Activated CD4-positive, CD25-positive, alpha-beta regulatory T cell (primary cell): ENCODE data around the gene SERPINA12.
"Not testable (repeated sequence)": the region's sequence is repeated elsewhere in the genome, so short reads cannot be mapped to it uniquely, and the experiment has no call there.

Source experiments
- DNase-seq, 4 experiments: peaks; one replicate each; lab custom pipeline; 2025; lab: John Stamatoyannopoulos, UW

Gene SERPINA12

DNA sequence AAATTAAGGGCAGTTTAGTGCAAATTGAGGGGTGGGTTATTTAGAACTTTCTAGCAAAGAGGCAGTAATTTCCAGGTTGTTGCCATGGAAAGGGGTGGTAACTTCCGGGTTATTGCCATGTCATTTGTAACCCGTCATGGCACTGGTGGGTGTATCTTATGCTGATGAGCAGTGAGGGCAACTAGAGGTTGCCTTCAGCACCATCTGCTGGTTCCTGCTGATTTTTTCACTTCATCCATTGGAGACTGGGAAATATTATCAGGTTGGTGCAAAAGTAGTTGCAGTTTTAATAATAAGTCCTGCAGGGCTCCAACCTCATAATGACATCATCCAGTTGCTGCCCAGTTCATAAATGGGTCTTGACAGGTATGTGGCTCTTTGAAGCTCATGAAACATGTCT, 27.6 kb upstream of the SERPINA12 start:
- no peak for DNase-seq

DNA sequence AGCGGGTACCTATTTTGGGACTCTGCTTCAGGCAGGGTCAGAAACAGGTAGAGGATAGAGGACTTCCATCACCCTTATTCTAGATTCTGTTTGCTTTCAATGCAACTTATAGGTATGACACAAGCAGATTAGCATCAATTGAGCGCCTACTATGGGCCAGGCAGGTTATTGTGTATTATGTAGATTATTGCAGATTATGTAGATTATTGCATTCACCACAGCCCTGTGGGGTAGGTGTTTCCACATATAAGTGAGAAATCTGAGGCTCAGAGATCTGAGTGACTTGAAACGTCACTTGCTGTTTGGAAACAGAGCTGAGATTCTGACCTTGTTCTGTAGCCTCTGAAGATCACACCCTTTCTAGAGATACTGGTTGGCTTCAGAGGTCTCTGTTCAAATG, 26.2 kb upstream of the SERPINA12 start:
- DNase-seq = no peak

DNA sequence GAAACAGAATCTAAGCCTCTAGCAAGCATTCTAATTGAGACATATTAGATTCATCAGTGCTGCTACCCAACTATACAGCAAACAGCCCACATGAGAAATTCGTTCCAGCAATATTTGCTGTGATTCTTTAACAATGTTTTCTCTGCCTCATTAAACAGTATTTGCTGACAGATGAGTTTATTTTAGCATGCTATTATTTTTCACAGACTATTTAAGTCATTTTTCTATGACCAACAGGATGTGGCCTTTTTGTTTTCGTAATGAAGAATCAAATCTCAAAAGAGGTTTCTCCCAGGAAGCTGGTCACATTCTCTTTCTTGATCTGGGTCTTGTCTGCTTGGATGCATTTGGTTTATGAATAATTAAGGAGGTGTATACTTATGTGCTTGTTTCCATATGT, 23.2 kb upstream of the SERPINA12 start:
- DNase-seq = no peak

DNA sequence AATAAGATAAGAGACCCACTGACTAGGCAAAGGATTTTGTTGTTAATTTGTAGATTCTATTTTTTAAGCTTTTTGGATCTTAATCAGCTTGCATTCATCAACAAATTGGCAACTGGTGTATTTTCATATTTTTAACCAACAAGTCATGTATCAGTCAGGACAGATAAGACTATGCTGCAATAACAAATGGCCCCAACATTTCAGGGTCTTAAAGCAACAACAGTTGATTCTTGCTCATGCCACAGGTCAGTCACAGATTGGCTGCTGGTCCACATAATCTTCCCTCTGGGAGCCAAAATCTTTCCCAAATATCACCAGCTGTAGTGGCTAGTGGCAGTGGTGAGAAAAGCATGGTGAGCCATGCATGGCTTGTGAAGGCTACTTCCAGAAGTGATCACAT, 21.9 kb upstream of the SERPINA12 start:
- DNase-seq = no peak

DNA sequence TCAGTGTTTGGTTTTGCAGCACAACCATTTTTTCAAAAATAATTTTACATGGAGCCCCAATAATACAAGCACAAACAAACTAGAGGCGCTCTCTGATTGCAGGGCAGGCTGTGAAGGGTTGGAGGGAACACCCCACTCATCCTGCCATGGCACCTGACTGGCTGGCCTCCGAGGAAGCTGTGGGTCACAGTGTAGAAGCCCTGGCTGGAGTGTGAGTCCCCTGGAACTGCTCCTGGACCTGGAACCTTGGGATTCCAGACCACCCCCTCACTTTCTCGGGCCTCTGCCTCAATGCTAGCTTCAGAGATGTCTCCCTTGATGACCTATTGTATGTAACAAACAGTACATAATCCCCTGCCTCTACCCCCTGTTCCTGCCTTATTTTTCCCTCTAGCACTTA, 14.8 kb upstream of the SERPINA12 start:
- DNase-seq = no peak

DNA sequence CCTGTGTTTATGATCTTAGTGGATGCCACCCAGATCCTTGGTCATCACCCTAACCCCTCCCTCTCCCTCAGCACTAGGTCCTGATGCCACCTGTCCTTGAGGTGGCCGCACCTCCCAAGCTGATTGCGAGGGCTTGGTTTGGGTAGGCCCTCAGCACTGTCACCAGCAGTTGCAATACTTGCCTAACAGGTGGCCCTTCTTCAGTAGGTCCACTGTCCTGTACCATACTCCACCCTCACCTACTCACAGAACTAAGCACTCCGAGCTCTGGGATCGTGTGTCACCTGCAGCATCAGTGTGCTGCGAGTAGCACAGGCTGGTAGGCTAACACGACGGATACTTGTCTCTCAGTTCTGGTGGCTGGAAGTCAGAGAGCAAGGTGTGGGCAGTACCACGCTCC, 14.0 kb upstream of the SERPINA12 start:
- DNase-seq = no peak

DNA sequence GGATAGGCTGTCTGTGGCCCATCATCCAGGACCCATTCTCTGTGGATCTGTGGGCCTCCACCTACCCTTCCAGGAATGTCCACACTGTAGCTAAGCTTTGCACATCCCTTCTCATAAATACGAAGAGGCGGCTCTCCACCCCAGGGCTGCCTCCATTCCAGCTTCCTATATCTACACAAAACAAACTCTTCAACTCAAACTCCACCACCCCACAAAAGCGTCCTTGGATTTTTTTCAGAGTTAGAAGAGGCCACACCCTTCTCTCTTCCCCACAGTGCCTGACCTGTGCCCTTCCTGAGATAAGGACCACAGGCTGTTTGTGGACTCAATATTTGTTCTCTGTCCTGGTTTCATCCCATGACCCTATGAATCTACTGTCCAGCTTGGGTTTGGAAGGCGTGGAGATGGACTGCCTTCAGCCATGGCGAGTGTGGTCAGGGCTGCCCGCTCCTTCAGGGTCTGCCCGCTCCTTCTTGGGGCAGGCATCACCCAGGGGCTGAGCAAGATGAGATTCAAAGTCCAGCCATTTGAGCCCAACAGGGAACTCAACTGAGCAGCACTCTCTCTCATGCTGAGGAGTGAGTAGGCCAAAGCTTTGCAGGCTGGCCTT, 13.0 kb upstream of the SERPINA12 start:
- DNase-seq = no peak

DNA sequence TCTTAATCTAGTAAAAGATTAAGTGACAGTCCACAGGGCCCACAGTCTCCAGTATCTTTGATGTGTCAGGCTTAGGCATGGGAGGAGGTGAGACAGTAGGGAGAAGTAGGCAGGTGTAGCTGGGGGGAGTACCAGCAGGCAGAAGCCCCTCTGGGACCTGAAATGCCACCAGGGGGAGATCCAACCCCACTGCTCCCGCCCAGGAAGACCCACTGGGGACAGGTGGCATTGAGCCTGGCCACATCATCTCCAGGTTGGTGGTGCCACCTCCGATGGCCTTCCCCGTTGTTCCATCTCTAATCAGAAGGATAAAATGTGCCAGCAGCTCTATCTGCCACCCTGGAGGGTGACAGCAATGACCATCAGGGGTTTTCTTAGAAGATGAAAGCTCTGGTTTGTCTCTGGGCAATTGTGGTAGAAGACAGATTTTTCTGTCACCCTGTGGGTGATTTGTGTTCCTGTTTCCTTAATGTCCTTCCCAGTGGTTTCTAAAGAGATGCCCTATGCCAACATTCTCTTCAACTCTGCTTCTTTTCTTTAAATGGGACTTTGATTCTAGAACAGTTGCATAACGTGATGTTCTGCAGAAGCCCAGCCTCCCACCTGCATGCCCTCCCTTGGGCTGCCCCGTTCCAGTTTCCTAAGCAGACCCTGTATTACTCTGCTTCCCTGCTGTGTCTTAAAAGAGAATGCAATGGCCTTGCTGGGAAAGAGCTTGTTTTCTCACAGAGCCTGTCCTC, 12.3 kb upstream of the SERPINA12 start:
- DNase-seq = no peak

DNA sequence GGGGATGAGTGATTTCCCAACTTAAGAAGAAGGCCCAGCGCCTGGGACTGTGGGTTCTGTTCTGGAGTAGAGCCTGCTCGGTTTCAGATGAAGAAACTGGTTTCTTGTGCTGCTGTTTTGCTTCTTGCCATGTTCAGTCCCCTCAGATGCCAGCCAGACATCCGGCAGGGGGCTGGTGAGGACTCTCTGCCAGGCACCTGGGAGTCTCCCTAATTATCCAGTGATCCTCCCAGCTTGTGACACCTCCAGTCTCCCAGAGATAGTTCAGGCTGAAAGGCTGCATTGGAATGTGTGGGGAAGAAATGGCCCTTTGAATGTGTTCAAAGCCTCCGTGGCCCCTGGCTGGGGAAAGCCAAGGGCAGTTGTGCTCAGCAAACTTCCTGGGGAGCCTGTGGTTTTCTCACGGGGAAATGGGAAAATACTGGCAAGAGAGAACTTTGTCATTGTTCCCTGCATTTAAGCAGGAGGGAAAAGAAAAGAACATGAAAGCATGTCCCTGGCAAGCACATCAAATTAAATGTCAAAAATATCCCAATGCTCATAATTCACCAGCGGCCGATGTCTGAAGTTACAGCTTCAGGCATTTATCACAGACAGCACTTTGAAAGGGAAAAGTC, 8.5 kb upstream of the SERPINA12 start:
- no peak for DNase-seq

DNA sequence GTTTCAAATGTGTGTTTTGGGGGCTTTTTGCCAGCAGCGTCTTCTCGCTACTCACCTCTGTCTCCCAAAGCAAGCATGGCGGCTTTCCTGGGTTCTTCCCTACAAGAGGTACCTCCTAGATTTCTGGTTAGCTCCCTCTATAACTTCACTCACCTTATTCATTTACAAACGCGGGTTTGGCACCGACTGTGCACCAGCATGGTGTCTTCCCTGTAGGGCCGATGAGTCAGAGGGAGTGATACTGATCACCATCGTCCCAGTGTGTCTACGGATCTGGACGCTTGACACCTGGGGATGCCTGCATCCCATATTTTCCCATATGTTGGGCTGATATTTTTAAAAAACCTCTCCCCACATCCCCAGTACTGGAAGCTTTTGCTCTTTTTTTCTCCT, 8.0 kb upstream of the SERPINA12 start:
- no peak for DNase-seq

DNA sequence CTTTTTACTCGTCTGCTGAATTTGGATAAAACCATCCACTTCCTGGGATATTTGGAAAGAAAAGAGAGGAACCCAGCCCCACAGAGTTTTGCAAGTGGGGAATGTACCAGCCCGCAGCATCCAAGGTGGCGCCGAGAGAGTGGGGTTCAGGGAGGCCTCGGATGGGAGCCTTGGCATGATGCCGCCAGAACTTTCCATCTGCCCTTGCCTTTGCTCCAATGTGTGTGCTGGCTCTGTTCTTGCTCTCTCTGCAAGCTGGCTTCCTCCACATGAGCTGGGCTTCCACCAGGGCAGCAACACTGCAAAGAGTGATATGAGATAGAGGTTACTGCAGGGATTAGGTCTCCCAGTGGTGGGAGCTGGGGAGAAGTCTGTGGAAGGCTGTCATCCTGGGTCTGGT, 6.6 kb upstream of the SERPINA12 start:
- DNase-seq = no peak

DNA sequence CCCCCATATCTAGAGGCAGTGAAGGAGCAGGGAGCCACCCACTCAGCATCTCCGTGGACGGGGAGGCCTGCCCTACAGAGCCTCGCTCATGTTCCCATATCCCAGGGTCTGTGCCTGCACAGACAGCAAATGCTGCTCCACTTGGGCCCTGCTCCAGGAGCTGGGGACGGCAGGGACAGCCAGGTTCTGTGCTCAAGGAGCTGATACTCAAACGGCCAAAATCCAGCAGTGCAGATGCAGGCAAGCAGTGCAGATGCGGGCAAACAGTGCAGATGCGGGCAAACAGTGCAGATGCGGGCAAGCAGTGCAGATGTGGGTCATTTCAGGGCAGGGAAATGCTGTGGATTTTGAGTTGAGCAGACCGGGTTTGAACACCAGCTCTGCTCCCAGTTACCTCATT, 6.2 kb upstream of the SERPINA12 start:
- DNase-seq = no peak

DNA sequence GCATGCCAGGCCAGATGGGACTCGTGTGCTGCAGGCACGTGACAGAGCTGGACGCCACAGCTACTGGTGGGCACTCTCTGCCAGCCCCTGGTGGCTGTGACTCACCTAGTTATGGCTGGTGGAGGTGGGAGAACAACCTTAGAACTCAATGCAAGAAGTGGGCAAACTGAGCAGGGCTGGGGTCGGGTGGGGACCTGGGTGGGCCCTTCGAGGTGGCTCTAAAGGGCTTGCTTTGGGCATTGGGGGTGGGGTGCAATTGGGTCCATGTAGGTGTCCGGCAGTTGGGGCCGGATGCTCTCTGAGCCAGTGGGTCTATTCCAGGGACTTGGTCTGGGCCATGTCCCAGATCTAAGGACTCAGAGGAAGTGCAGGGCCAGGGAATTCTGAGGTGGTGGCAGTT, 5.1 kb upstream of the SERPINA12 start:
- DNase-seq = no peak

DNA sequence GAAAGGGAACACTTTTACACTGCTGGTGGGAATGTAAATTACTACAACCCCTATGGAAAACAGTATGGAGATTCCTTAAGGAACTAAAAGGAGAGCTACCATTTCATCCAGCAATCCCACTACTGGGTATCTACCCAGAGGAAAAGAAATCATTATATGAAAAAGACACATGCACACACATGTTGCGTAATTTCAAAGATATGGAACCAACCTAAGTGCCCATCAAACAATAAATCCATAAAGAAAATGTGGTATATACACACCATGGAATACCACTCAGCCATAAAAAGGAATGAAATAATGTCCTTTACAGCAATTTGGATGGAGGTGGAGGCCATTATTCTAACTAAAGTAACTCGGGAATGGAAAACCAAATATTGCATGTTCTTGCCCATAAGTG, 1.2 kb upstream of the SERPINA12 start:
- not testable (repeated sequence) for DNase-seq

DNA sequence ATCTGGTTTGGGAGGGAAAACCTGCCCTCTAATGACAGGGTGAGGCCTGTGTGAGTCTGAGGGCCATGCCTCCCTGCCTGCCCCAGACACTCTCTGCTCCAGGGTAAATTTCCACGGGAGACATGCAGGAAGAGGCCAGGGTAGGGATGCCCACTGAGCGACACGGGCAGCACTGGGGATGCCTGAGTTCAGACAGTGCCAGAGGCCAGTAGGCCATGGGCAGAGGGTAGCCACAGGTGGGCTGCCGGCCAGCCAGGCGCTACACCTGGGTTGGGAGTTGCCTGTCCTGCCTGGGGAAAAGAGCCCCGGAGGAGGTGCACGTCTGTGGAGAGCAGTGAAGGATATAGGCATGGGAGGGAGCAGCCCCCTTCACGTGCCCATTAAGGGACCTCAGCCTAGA, 3.6 kb downstream of the SERPINA12 start:
- DNase-seq = no peak

DNA sequence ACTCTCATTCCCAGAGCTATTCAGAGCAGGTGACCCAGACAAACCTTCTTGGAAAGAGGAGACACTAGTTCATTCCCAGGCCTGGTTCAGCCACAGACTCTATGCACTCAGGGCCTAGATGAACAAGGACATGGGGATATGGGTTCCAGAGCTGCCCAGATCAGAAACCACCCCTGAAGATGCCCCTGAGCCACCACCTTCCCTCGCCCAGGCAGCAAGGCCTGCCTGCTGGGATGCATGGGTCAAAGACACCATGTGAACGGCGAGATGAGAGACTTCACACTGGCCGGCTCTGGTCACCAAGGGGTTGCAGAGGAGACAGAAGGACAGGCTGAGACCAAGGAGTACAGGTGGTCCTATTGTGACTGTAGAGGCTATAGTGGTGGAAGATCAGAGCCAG, 4.1 kb downstream of the SERPINA12 start:
- DNase-seq = no peak

DNA sequence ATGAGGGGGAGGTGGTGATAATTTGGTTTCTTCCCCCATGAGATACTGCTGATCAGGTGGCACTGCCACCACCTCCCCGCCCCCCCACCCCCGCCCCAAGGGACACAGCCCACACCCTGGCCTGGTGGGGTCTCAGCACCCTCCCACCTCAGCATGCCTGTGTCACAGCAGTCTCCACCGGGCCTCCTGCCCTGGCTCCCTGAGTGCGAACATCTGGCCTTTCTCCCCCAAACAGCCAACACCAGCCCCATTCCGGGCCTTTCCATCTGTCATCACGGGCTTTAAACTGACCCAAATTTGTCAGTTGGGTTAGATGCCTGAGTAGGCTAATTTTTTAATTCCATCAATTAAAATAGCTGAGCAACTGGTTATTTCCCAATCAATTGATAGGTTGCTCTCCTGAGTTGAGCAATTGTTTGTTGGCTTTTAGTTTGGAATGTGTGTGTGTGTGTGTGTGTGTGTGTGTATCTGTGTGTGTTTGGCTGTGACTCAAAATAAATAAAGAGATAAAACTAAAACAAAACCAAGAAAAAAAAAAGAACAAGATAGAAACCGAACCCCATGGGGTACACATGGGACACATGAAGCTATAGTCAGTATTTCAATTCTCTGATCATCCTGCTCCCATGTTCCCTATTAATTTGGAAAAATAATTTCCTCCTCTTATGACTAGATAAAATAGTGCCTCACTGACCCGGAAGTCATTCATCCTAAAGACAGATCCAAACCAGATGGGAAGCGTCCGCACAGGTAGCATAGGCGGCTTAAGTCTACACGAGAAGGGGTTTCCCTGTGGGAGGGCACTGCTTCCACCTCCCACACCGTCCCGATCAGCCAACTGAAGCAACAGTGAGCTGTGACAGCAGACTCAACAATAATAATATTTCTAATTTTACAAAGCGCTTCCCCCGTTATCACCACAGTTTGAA, 7.4 kb downstream of the SERPINA12 start:
- no peak for DNase-seq

DNA sequence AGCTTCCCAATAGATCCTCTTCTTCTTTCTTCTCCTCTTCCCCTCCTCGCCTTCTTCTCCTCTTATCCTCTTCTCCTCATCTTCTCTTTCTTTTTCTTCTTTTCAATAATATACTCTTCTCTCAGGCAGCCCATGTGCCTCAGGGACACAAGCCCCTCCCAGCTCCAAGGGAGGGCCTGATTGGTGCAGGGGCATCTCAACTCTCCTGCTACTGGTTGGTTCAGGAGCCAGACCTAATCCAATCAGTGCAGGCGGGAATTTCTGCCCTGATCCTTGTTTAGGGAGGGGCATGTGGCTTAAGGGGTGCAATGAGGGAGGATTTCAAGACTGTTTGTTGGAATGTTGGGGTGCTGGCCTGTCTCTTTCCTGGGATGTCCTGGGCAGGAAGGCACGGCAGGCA, 9.0 kb downstream of the SERPINA12 start:
- DNase-seq = no peak

DNA sequence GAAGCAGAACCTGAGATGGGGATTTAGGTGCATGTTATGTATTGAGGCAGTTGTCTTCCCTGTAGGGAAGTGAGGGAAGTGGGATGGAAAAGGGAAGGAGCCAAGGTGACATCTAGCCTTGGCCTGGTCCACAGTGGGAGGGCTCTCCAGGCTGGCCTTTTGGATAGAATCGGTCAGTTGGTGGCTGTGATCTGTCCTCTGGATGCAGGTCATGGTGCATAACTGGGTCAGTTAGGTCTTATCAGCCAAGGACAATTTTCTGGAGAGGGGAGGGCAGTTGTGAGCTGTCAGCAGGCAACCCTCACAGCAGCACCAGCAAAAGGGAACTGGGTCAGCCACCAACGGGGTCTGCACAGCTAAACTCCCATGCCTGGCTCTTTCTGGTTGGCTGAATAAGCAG, 9.6 kb downstream of the SERPINA12 start:
- DNase-seq = no peak

DNA sequence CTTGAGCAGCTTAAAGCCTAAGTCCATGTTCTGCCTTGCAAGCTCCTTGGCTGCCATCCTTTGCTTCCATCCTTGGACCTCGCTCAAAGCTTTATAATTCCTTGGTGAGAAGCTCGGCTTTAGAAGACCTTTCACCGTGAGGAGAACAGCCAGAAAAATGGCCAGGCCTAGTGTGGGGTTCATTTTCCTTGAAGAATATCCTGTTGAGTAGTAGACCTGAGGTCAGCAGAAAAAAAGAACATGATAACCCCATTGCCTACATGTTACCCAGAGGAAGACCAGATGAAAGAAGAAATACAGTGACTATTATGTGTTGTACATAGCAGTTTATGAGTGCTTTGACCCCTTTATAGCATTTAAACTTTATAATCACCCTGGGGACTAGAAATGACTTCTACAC, 11.1 kb downstream of the SERPINA12 start:
- DNase-seq = no peak

DNA sequence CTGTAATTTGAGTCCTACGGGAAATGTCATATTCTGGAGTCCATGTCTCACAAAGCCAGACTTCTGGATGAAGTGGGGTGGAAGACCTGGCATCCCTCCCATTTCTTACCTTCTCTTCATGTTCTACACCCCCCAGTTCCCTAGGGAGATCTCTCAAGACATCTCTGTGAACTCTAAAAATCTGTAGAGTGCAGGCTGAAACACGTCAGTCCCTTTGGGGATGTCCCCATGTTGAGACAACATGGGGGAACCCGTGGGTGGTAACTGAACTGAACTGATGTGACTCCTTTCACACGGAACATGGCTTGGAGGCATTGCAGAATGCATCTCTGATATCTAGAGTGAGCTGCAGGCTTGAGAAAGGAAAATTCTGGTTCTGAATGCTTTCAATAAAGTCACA, 15.2 kb downstream of the SERPINA12 start:
- no peak for DNase-seq

DNA sequence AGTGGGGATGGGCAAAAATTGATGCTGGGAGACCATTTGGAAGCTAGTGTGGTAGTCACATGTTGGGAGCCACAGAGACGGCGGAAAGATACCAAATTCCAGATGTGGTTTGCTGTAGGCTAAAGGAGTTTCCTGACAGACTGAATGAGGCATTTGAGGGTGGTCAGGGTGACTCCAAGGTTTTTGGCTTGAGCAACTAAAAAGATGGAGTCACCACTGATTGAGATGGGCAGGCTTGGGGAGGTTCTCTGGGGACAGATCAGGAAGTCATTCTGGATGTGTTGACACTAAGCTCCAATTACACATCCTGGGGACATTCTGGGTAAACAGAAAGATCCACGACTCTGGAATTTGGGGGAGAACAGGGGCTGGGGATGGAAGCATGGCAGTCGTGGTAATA, 17.8 kb downstream of the SERPINA12 start:
- DNase-seq = no peak

DNA sequence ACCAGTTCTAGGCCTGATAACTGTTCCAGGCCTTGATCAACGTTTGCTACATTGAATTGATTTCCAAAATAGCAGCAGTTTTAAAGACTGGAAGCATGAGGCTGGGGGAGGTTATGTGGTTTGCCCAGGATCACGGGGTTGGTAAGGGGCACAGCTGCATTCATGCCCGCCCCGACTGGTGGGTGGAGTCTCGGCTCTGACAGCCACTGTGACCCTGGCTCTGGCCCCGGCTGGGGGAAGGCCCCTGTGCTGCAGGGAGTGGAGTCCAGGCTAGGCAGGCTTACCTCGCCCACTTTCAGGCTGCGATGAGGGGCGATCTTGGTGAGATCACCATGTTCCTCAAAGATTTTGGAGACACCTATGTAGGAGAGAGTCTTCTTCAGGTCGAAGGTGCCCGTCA, 19.9 kb downstream of the SERPINA12 start:
- DNase-seq = no peak
